ENCODE results near the gene MED12L.

DNA sequence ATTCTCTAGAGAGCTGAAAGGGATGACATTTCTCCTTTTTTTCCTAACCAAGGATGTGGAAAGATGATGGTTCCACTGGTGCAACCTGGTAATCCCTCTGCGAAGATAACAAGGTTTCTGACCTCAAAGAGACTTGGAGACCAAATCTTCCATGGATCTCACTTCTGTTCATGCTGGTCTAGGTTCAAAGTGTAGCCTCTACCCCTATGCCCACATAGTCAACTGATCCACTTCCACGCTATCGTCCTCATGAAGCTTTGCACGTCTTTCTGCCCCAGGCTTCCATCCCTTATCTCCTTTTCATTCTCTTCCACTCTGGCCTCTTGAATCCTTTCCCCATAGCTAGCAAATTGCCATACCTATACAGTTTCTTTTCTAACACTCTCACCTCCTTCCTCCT lies 8.8 kb upstream of the MED12L start:
- no peak for TF ChIP-seq GATA2 (IDR thresholded peaks at IDR 0.05; ENCODE audit: low read depth, low read length)
- no peak for TF ChIP-seq GATA3 (IDR thresholded peaks at IDR 0.05; ENCODE audit: low read depth, low read length)
